ENCODE results near the gene SMIM35.
"Not testable (repeated sequence)": the region's sequence is repeated elsewhere in the genome, so short reads cannot be mapped to it uniquely, and the experiment has no call there.

Gene SMIM35

GRCh38 chr11:118081241-118081958 is 5.4 kb downstream of the SMIM35 start:
- DNase-seq (ENCODE audit: low read depth, low spot score): no peak

- no peak for DNase-seq (ENCODE audit: low read depth, low spot score)
These were observed 6.5 kb downstream of the SMIM35 start for GRCh38 chr11:118080296-118080695.

- DNase-seq (ENCODE audit: low read depth, low spot score): no peak
These were observed 7.3 kb downstream of the SMIM35 start for GRCh38 chr11:118079491-118079890.

- peak; percentile 93 for DNase-seq (ENCODE audit: low read depth, low spot score)
These were observed 7.8 kb downstream of the SMIM35 start for GRCh38 chr11:118078911-118079411.

- peak; percentile 77 for DNase-seq (ENCODE audit: low read depth, low spot score)
These were observed 9.9 kb downstream of the SMIM35 start, which contains the start of gene TMPRSS4 for GRCh38 chr11:118076754-118077281. Gene TMPRSS4, plus strand, starts transcription at chr11:118077078. Its CDS starts 225 bp downstream, at chr11:118077303.

GRCh38 chr11:118074785-118075184 is 12.0 kb downstream of the SMIM35 start:
- no peak for DNase-seq (ENCODE audit: low read depth, low spot score)

- DNase-seq (ENCODE audit: low read depth, low spot score): no peak
These were observed 12.6 kb downstream of the SMIM35 start for GRCh38 chr11:118074091-118074685.

- no peak for DNase-seq (ENCODE audit: low read depth, low spot score)
These were observed 13.2 kb downstream of the SMIM35 start for GRCh38 chr11:118073554-118073953.

GRCh38 chr11:118071416-118072030 is 15.2 kb downstream of the SMIM35 start:
- no peak for DNase-seq (ENCODE audit: low read depth, low spot score)

GRCh38 chr11:118068945-118069612 is 17.7 kb downstream of the SMIM35 start:
- DNase-seq (ENCODE audit: low read depth, low spot score): no peak

- peak; percentile 58 for DNase-seq (ENCODE audit: low read depth, low spot score)
These were observed 18.4 kb downstream of the SMIM35 start for GRCh38 chr11:118068206-118068944.

GRCh38 chr11:118067006-118067405 is 19.8 kb downstream of the SMIM35 start:
- no peak for DNase-seq (ENCODE audit: low read depth, low spot score)

- DNase-seq (ENCODE audit: low read depth, low spot score): no peak
These were observed 21.4 kb downstream of the SMIM35 start for GRCh38 chr11:118065384-118065783.

GRCh38 chr11:118064956-118065355 is 21.8 kb downstream of the SMIM35 start:
- no peak for DNase-seq (ENCODE audit: low read depth, low spot score)

- not testable (repeated sequence) for DNase-seq (ENCODE audit: low read depth, low spot score)
These were observed 24.1 kb downstream of the SMIM35 start for GRCh38 chr11:118062631-118063030.

GRCh38 chr11:118062181-118062580 is 24.6 kb downstream of the SMIM35 start:
- not testable (repeated sequence) for DNase-seq (ENCODE audit: low read depth, low spot score)

- DNase-seq (ENCODE audit: low read depth, low spot score): no peak
These were observed 25.1 kb downstream of the SMIM35 start for GRCh38 chr11:118061586-118062125.

GRCh38 chr11:118060869-118061268 is 25.9 kb downstream of the SMIM35 start:
- no peak for DNase-seq (ENCODE audit: low read depth, low spot score)

- DNase-seq (ENCODE audit: low read depth, low spot score): no peak
These were observed 26.6 kb downstream of the SMIM35 start for GRCh38 chr11:118060081-118060661.

GRCh38 chr11:118059246-118059940 is 27.4 kb downstream of the SMIM35 start:
- no peak for DNase-seq (ENCODE audit: low read depth, low spot score)
